LNCaP clone FGC (cell line): Measurements from ENCODE around the gene POLDIP2.

Source experiments
- DNase-seq: peaks from one replicate; pipeline ENCODE4 v3.0.0-alpha.2; 2011; ENCODE audit warnings: low read depth
- H3K4me3 ChIP-seq: 2 replicates; pipeline ENCODE4 v1.5.1; 2011; ENCODE audit warnings: mild to moderate bottlenecking, low read depth, low read length, control low read depth
- TF ChIP-seq, protein P1 (sequence below): IDR thresholded peaks from 2 replicates; pipeline ENCODE4 v1.5.1; 2012; ENCODE audit warnings: mild to moderate bottlenecking; ENCODE audit not compliant: control insufficient read depth, insufficient read depth; ENCODE audit errors: extremely low read depth

Gene POLDIP2

DNA sequence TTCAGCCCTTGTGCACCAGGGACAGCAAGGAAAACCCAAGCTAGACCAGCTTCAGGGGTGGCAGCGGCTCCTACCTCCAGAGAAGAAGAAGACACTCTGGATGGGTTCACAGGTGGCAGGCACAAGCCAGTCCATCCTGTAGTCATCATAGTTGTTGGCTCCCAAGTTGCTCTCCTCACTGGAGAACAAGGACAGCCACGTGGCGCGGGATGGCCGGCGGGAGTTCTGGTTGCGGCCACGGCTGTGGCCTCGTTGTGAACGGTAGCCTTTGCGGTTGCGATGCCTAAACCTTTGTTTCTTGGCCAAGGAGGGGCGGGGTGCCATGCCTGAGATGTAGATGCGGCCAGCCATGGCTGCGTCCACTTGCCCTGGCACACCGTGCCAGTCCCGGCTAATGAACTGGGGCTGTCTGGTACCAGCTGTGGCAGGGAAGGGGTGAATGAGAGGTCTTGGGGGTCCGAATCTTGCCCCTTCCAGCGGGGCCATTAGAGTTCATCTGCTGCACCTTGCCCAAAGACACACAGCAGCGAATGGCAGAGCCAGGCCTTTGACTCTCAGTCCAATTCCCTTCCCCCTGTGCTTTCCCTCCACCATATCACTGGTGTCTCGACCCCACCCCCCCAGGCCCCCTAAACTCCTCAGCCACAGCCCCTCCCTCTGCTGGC is 10.4 kb upstream of the POLDIP2 start:
- no peak for DNase-seq
- TF ChIP-seq, protein P1, sequence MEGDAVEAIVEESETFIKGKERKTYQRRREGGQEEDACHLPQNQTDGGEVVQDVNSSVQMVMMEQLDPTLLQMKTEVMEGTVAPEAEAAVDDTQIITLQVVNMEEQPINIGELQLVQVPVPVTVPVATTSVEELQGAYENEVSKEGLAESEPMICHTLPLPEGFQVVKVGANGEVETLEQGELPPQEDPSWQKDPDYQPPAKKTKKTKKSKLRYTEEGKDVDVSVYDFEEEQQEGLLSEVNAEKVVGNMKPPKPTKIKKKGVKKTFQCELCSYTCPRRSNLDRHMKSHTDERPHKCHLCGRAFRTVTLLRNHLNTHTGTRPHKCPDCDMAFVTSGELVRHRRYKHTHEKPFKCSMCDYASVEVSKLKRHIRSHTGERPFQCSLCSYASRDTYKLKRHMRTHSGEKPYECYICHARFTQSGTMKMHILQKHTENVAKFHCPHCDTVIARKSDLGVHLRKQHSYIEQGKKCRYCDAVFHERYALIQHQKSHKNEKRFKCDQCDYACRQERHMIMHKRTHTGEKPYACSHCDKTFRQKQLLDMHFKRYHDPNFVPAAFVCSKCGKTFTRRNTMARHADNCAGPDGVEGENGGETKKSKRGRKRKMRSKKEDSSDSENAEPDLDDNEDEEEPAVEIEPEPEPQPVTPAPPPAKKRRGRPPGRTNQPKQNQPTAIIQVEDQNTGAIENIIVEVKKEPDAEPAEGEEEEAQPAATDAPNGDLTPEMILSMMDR: no peak
- H3K4me3 ChIP-seq: no peak overlapping the region

DNA sequence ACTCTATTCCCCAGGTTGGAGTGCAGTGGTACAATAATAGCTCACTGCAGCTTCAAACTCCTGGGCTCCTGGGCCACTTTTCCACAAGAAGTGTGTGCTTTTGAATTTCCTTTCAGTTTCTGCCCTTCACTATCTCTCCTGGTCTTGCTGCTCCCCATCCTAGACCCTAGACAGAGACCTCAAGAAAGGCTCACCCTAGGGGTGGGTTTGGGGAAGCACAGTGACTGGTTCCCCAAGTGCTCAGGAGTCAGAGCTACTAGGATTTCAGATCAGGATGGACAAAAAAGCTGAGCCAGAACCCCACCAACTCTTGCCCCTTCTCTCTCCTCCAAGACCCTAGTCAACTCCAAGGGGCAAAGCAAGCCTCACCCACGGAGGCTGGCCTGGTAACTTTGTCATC is 9.3 kb upstream of the POLDIP2 start:
- DNase-seq: no peak
- no peak overlapping the region for H3K4me3 ChIP-seq
- TF ChIP-seq, protein P1: no peak

DNA sequence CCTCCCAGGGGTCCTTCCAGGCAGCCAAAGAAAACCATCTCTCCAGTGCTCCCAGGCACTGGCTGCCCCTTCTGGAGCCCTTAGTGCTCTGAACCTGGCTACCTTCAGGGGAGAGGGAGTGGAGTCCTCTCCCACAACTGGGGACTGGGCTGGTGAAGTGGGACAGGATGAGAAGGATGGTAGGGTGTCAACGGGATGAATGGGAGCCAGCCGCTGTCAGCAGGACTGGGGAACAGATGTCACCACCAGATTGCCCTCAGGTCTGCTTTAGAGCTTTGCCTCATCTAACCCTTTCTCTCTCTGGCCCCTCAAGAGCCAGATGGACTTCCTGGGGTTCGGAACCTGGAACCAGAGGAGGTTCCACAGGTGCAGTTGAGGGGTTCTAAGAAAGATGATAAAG is 8.2 kb upstream of the POLDIP2 start:
- TF ChIP-seq, protein P1: no peak
- no peak for DNase-seq
- no peak overlapping the region for H3K4me3 ChIP-seq

DNA sequence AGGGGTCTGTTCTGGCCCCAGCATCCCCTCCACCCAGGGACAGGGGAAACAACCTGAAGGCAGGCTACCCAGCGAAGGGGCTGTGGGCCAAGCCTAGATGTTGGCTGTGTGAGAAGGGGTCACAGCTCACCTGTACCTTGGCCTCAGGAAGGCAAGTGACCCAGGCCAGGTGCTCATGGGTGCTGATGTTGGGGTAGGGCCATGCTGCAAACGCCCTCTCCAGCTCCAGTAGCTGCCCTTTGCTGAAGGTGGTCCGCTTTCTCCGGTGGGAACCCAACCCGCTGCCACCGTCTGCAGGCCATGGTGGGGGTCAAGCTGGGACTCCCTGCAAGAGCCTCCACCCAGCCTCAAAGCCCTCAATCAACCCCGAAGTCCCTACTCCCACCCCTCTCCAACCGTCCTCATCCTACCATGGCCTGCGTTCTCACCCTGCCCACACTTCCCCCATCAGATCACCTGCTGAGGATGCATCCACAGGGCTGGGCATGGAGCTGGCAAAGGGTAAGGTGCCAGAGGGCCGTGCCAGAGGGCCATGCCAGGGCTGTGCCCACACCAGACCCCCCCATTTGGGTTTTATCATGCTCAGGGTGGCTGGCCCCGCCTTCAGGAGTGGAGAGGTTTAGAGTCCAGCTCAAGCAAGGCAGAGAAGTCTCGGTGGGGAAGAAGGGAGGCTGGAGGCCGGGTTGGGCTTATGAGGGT is 7.5 kb upstream of the POLDIP2 start, which contains the start of gene SEBOX:
SEBOX (minus strand) TSS at position 535 of the 699 bp plus-strand sequence; CDS start at position 487, 48 bp downstream.
- TF ChIP-seq, protein P1: no peak
- DNase-seq: no peak
- H3K4me3 ChIP-seq: no peak within 1 kb of the TSS

DNA sequence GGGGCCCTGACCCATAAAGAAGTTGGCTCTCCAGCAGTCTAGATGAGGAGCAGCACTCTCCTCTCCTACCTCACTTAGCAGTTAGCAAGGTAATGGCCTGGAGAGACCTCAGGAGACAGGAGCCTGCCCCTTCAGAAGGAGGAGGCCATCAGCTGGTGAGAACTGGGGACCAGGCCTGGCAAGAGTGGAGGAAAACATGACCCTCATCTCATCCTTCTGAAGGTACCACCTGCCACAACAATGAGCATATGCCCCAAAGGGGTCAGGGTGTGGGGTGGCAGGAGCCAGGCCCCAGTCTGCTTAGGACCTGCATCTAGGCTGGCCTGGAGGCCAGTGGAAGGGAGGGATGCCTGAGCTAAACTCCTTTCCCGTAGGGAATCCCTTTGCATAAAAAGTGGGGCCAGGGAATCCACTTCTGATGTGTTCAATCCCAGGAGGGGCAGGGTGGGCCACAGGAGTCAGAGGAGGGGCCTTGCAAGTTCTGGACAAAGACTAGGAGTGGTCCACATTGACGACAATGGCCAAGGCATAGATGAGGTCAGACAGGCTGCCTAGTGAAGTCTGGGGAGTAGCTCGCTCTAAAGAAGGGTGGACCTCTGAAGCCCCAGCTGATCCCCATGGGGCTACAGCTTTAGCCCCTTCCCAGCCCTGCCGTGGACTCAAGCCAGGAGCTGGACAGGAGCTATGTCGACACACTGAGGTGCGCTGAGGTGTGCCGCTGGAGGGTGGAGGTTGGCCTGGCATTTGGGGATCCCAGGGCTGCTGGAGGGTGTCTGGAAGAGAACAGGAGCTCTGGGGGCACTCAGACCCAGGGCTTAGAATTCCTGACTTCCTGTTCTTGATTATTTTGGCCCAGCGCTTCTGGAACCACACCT is 6.7 kb upstream of the POLDIP2 start:
- no peak overlapping the region for H3K4me3 ChIP-seq
- TF ChIP-seq, protein P1: no peak
- DNase-seq: no peak

DNA sequence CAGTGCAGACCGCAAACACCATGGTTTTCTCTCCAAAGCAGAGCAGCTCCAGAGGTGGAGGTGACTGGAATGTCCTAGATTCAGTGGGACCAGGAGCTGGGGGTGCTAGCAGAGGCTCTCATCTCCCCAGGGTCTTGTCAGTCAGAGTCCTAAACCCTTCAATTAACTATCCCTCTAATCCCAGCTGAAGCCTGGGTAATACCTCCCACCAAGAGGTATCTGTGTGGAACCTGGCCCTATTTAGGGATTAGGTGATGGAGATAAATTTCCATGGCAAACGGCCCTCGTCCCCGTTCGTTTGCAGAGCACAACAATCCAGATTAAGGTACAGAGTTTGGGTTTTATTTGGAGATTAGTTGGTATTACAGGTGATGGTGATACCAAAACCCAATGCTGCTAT is 5.9 kb upstream of the POLDIP2 start:
- no peak for DNase-seq
- H3K4me3 ChIP-seq: no peak overlapping the region
- TF ChIP-seq, protein P1: no peak
